Neutrophil (primary cell): ENCODE data around the gene HACD3.

Experiments
- H3K27ac ChIP-seq: fragments of 200-600 bp; sonication (generic); 2 replicates; pipeline ENCODE4 v1.5.1; 2016; ENCODE audit warnings: mild to moderate bottlenecking, moderate library complexity
- H3K27me3 ChIP-seq: fragments of 200-600 bp; sonication (generic); 2 replicates; pipeline ENCODE4 v1.6.0; 2016; ENCODE audit warnings: mild to moderate bottlenecking
- H3K36me3 ChIP-seq: fragments of 200-600 bp; sonication (generic); 2 replicates; pipeline ENCODE4 v1.5.1; 2017
- H3K4me1 ChIP-seq, 2 experiments: fragments of 200-600 bp in 1 of 2; sonication (generic) in 1 of 2; 1 replicate in 1 of 2; 2 replicates in 1 of 2; pipeline versions ENCODE4 v1.5.1 to v1.6.1; 2013 to 2016; ENCODE audit warnings: low read depth in 1 of 2, low read length in 1 of 2, mild to moderate bottlenecking in 1 of 2, moderate library complexity in 1 of 2; ENCODE audit not compliant: control insufficient read depth in 1 of 2, insufficient read depth in 1 of 2
- H3K4me3 ChIP-seq, 2 experiments: fragments of 200-600 bp in 1 of 2; sonication (generic) in 1 of 2; 1 replicate in 1 of 2; 2 replicates in 1 of 2; pipeline ENCODE4 v1.5.1; 2013 to 2016; ENCODE audit warnings: low read depth in 1 of 2, low read length in 1 of 2, mild to moderate bottlenecking in 1 of 2, moderate library complexity in 1 of 2
- H3K9me3 ChIP-seq: fragments of 200-600 bp; sonication (generic); 2 replicates; pipeline ENCODE4 v1.5.1; 2016
- TF ChIP-seq, protein P1 (sequence below): fragments of 200-600 bp; sonication (generic); IDR thresholded peaks from 2 replicates; pipeline ENCODE4 v1.5.1; 2016; ENCODE audit warnings: antibody characterized with exemption

Gene HACD3

DNA sequence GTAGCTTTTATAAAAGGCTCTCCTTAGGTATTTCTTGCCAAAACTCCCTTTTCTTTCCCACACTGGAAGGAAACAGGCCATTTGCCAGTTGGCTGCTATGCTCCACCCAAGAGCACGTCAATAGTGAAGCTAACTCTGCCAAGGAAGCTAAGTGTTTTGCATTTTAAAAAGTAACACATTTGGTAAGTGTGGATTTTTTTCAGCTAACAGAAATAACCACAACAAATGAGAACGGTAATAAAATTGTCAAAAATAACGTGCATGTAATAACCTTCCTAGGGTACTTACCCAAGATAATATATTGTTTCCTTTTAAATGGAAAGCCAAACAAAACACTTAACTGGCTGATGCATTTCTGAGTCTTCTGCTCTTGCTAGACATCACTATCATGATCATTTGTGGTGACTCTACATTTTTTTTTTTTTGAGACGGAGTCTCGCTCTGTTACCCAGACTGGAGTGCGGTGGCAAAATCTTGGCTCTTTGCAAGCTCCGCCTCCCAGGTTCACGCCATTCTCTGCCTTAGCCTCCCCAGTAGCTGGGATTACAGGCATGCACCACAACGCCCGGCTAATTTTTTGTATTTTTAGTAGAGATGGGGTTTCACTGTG, 17.4 kb upstream of the HACD3 start:
- H3K36me3 ChIP-seq = peaks cover 50% of the 10 kb centered on the region
- no peak overlapping the region for H3K27ac ChIP-seq
- H3K4me3 ChIP-seq = no peak overlapping the region
- TF ChIP-seq, protein P1, sequence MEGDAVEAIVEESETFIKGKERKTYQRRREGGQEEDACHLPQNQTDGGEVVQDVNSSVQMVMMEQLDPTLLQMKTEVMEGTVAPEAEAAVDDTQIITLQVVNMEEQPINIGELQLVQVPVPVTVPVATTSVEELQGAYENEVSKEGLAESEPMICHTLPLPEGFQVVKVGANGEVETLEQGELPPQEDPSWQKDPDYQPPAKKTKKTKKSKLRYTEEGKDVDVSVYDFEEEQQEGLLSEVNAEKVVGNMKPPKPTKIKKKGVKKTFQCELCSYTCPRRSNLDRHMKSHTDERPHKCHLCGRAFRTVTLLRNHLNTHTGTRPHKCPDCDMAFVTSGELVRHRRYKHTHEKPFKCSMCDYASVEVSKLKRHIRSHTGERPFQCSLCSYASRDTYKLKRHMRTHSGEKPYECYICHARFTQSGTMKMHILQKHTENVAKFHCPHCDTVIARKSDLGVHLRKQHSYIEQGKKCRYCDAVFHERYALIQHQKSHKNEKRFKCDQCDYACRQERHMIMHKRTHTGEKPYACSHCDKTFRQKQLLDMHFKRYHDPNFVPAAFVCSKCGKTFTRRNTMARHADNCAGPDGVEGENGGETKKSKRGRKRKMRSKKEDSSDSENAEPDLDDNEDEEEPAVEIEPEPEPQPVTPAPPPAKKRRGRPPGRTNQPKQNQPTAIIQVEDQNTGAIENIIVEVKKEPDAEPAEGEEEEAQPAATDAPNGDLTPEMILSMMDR = no peak
- H3K27me3 ChIP-seq = no peaks in the 10 kb centered on the region
- no peaks in the 10 kb centered on the region for H3K9me3 ChIP-seq
- H3K4me1 ChIP-seq = peaks cover 18 to 23% of the 10 kb centered on the region in 2 experiments

- peaks cover 10% of the 10 kb centered on the region for H3K36me3 ChIP-seq
- H3K27ac ChIP-seq = peak within 1 kb of the TSS; percentile 97
- H3K27me3 ChIP-seq = no peaks in the 10 kb centered on the region
- H3K4me1 ChIP-seq = peaks cover 19 to 23% of the 10 kb centered on the region in 2 experiments
- peak within 1 kb of the TSS; percentile 98 to 99 for H3K4me3 ChIP-seq
- TF ChIP-seq, protein P1 = peak; percentile 82
- no peaks in the 10 kb centered on the region for H3K9me3 ChIP-seq
Measured at GRCh38 chr15:65516997-65517865, 13.0 kb upstream of the HACD3 start, which contains the start of gene DPP8. Gene DPP8 (minus strand): TSS chr15:65517689. CDS start chr15:65512553, 5,136 bp downstream.

DNA sequence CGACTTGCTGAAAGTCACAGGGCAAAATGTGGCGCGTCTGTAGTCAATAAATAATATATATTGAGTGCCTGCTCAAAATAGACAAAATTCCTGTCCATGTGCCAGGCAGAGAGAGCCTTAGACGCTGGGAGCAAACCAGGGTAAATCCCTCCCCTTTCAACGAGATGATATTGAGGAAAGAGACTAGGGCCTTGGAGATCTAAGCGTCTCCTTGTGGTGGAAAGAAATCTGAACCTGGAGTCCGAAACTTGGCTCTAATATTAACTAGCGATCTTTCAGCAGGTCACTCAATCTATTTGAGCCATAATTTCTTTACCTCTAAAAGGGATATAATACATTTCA, 12.4 kb upstream of the HACD3 start:
- Histone ChIP-seq H3K27ac (peak overlapping the region; percentile 97), H3K27me3 (no peaks in the 10 kb centered on the region), H3K4me3 (peak overlapping the region; percentile 98 to 99), H3K36me3 (peaks cover 8% of the 10 kb centered on the region), H3K4me1 (peaks cover 19 to 23% of the 10 kb centered on the region in 2 experiments), H3K9me3 (no peaks in the 10 kb centered on the region)
- TF ChIP-seq, protein P1 = no peak

DNA sequence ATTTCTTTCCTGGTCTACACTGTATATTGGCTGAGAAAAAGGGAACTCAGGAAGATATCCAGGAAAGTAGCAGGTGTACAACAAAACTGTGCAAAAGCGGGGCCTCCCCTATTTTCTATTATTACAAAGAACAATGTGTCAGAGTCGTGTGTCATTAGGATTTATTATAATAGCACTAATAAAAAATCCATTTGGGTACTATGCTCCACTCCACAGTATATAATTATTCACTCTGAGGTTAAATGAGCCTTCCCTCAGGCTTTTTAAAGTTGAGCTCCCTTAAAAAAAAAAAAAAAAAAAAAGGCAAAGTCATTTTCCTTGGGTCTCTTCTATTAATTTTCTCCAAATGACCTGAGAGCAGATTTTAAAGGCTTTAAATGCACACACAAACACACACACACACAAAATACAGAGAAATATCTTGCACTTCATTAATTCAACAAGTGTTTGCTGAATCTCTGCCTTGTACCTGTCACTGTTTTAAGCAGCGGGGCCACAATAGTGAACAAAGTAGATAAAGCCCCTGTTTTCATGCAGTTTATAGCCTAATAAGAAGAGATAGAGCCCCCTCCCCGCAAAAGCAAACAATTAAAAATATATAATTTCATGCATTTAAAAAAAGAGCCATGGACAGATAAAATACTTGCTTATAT, 11.5 kb upstream of the HACD3 start:
- TF ChIP-seq, protein P1 = no peak
- H3K27me3 ChIP-seq = no peaks in the 10 kb centered on the region
- H3K27ac ChIP-seq = no peak overlapping the region
- H3K9me3 ChIP-seq = no peaks in the 10 kb centered on the region
- peaks cover 8% of the 10 kb centered on the region for H3K36me3 ChIP-seq
- H3K4me1 ChIP-seq = peaks cover 19 to 23% of the 10 kb centered on the region in 2 experiments
- no peak overlapping the region for H3K4me3 ChIP-seq

DNA sequence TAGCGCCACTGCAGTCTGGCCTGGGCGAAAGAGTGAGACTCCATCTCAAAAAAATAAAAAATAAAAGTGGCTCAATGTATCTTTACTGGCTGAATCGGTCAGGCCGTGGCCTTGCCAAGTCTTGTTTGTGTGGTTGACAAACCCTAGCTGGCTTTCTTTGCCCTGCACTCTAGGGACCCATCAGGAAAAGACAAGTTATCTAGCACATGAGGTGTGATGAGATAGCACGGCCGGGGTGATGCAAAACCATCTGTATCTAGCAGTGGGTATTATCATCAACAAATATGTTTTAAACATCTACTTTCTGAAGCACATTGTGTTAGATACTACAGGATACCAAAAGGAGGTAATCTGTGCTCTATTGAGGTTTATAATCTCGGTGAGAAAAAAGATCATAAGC, 8.9 kb upstream of the HACD3 start:
- Histone ChIP-seq H3K36me3 (no peaks in the 10 kb centered on the region), H3K4me1 (peaks cover 8 to 10% of the 10 kb centered on the region in 2 experiments), H3K27ac (no peak overlapping the region), H3K9me3 (no peaks in the 10 kb centered on the region), H3K27me3 (no peaks in the 10 kb centered on the region), H3K4me3 (no peak overlapping the region)
- TF ChIP-seq, protein P1 = no peak
